HG02623 (cell line): ENCODE measurements around the gene NACC1.

Experiments
- ATAC-seq: cut with Tn5 transposase; IDR thresholded peaks from one replicate; pipeline ENCODE4 v1.9.1; 2021; ENCODE audit warnings: moderate library complexity; ENCODE audit not compliant: unreplicated experiment

The NACC1 gene

GRCh38 chr19:13189600-13189999 lies 71.5 kb downstream of the NACC1 start:
- no peak for ATAC-seq
